ENCODE data around the gene OTOF. TPM values are rescaled to one million over a fixed set of nuclear protein-coding genes. Genes with fewer than 3 reads are reported as not detected.

Gene OTOF
- total and polyA plus RNA-seq, 2 of the 4 experiments (the other 2 are of a cell fraction): 0.03 TPM; not detected in 1

DNA sequence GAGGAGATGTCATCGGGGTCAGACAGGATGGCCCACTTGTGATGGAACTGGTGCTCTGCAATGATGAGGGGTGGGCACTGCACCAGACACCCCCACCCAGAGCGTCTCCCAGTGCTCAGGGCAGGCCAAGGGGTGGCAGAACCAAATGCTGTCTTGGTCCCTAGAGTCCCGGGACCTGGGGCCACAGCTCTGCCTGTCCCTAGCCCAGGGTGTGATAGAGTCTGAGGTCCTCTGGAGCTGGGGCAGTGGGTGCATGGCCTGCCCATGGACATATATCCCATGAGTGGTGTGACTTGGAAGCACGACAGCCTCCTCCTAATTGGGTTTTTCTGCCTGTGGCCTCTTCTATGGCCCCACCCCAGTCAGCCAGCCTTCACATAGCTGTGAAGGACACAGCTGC is 6.7 kb upstream of the OTOF start:
- H3K36me3 ChIP-seq (ENCODE audit: control insufficient read depth, insufficient read depth, low read length): no peaks in the 10 kb centered on the region
- intact Hi-C loops (cut with micrococcal nuclease): loop anchor here (5.0 kb wide), 1 partner anchor 233 kb away; no protein-coding TSS in a partner anchor
- ChIA-PET CTCF (no interaction called here), POLR2A (ENCODE audit: unreplicated experiment) (no interaction called here)
- H3K4ac ChIP-seq (ENCODE audit: low read depth, low read length): no peak overlapping the region
- H3K18ac ChIP-seq (ENCODE audit: low read depth, low read length): no peak overlapping the region
- no peaks in the 10 kb centered on the region for H3K79me1 ChIP-seq (ENCODE audit: low read depth in 1 of 2, low read length in 2 of 2)
- H3K9me1 ChIP-seq (ENCODE audit: insufficient read depth, low read length): peaks cover 6% of the 10 kb centered on the region
- no peak overlapping the region for H3K14ac ChIP-seq (replicated peaks; ENCODE audit: low read depth, low read length)
- in situ Hi-C loops (cut with MboI; ENCODE audit: low sequenced_read_pairs): no loop called here
- TF ChIP-seq, protein P1, sequence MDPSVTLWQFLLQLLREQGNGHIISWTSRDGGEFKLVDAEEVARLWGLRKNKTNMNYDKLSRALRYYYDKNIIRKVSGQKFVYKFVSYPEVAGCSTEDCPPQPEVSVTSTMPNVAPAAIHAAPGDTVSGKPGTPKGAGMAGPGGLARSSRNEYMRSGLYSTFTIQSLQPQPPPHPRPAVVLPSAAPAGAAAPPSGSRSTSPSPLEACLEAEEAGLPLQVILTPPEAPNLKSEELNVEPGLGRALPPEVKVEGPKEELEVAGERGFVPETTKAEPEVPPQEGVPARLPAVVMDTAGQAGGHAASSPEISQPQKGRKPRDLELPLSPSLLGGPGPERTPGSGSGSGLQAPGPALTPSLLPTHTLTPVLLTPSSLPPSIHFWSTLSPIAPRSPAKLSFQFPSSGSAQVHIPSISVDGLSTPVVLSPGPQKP (IDR thresholded peaks at IDR 0.05; ENCODE audit: borderline replicate concordance, low read depth, low read length): no peak
- no peak for TF ChIP-seq FOS (IDR thresholded peaks at IDR 0.05; ENCODE audit: low read depth, low read length)
- no peak for TF ChIP-seq CEBPB (IDR thresholded peaks at IDR 0.05; ENCODE audit: low read depth, low read length)
- no peak for TF ChIP-seq POLR2A (IDR thresholded peaks at IDR 0.05; ENCODE audit: low read depth, low read length)
- no peak for TF ChIP-seq MAFK (IDR thresholded peaks at IDR 0.05; ENCODE audit: low read depth, low read length)
- TF ChIP-seq MXI1 (IDR thresholded peaks at IDR 0.05; ENCODE audit: borderline replicate concordance, low read depth, low read length): no peak
- TF ChIP-seq, protein P2, sequence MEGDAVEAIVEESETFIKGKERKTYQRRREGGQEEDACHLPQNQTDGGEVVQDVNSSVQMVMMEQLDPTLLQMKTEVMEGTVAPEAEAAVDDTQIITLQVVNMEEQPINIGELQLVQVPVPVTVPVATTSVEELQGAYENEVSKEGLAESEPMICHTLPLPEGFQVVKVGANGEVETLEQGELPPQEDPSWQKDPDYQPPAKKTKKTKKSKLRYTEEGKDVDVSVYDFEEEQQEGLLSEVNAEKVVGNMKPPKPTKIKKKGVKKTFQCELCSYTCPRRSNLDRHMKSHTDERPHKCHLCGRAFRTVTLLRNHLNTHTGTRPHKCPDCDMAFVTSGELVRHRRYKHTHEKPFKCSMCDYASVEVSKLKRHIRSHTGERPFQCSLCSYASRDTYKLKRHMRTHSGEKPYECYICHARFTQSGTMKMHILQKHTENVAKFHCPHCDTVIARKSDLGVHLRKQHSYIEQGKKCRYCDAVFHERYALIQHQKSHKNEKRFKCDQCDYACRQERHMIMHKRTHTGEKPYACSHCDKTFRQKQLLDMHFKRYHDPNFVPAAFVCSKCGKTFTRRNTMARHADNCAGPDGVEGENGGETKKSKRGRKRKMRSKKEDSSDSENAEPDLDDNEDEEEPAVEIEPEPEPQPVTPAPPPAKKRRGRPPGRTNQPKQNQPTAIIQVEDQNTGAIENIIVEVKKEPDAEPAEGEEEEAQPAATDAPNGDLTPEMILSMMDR (conservative IDR thresholded peaks at IDR 0.05; ENCODE audit: low read depth, low read length): no peak
- TF ChIP-seq, protein P3, sequence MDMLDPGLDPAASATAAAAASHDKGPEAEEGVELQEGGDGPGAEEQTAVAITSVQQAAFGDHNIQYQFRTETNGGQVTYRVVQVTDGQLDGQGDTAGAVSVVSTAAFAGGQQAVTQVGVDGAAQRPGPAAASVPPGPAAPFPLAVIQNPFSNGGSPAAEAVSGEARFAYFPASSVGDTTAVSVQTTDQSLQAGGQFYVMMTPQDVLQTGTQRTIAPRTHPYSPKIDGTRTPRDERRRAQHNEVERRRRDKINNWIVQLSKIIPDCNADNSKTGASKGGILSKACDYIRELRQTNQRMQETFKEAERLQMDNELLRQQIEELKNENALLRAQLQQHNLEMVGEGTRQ (IDR thresholded peaks at IDR 0.05; ENCODE audit: low read depth, low read length): no peak
- TF ChIP-seq NFE2L2 (IDR thresholded peaks at IDR 0.05; ENCODE audit: low read depth, low read length): no peak
- no peak for TF ChIP-seq RAD21 (IDR thresholded peaks at IDR 0.05; ENCODE audit: low read length)
- TF ChIP-seq MAZ (IDR thresholded peaks at IDR 0.05; ENCODE audit: borderline replicate concordance, low read depth, low read length): no peak
- TF ChIP-seq RCOR1 (IDR thresholded peaks at IDR 0.05; ENCODE audit: insufficient replicate concordance, low read length): no peak
- TF ChIP-seq RFX5 (IDR thresholded peaks at IDR 0.05; ENCODE audit: low read depth, low read length): no peak
- TF ChIP-seq SMC3 (IDR thresholded peaks at IDR 0.05; ENCODE audit: low read depth, low read length): no peak
- no peak for TF ChIP-seq BHLHE40 (IDR thresholded peaks at IDR 0.05; ENCODE audit: low read depth, low read length)
- TF ChIP-seq CHD1 (IDR thresholded peaks at IDR 0.05; ENCODE audit: low read depth, low read length): no peak
- H4K5ac ChIP-seq (ENCODE audit: low read depth, low read length): no peak overlapping the region
- no peak overlapping the region for H3K4me3 ChIP-seq (ENCODE audit: insufficient read depth, low read depth, low read length)
- no peak for ATAC-seq (ENCODE audit: low read depth)
- H3K9ac ChIP-seq (ENCODE audit: low read depth, low read length): no peak overlapping the region
- no peak overlapping the region for H2BK15ac ChIP-seq (ENCODE audit: low read depth, low read length)
- H2AFZ ChIP-seq (replicated peaks; ENCODE audit: low read length, poor library complexity): no peak overlapping the region
- H3K56ac ChIP-seq (ENCODE audit: extremely low read depth, insufficient read depth, low read length): no peak overlapping the region
- no peak overlapping the region for H3K27ac ChIP-seq (ENCODE audit: insufficient read depth, low read length)
- no CpG with 5 or more reads among the region's 4 CpGs for WGBS, 2 experiments (ENCODE audit: extremely low coverage in 2 of 2, insufficient read length in 1 of 2)
- no peak overlapping the region for H2BK20ac ChIP-seq (ENCODE audit: low read depth, low read length)
- BruUV-seq (replicated peaks): no TSS peak
- DNase-seq: no peak
- H4K8ac ChIP-seq (ENCODE audit: low read depth in 2 of 2, low read length in 2 of 2): no peak overlapping the region
- dilution Hi-C loops (cut with HindIII; ENCODE audit: low sequenced_read_pairs, unreplicated experiment): no loop called here
- H3K4me2 ChIP-seq (ENCODE audit: low read depth, low read length): no peak overlapping the region
- no peak overlapping the region for H2AK5ac ChIP-seq (ENCODE audit: low read depth, low read length)
- H3K27me3 ChIP-seq (ENCODE audit: control insufficient read depth, insufficient read depth, low read length): peaks cover 35% of the 10 kb centered on the region
- H3K9me3 ChIP-seq (ENCODE audit: control insufficient read depth, insufficient read depth, low read length): no peaks in the 10 kb centered on the region
- no peaks in the 10 kb centered on the region for H4K20me1 ChIP-seq (ENCODE audit: insufficient read depth, low read length)
- H2BK120ac ChIP-seq (ENCODE audit: low read depth, low read length): no peak overlapping the region
- no peak overlapping the region for H3K23ac ChIP-seq (ENCODE audit: low read depth, low read length)
- H3K4me1 ChIP-seq (ENCODE audit: control insufficient read depth, insufficient read depth, low read length): no peaks in the 10 kb centered on the region
- H4K91ac ChIP-seq (ENCODE audit: insufficient read depth, low read depth, low read length): no peak overlapping the region
- H2AK9ac ChIP-seq (replicated peaks; ENCODE audit: low read depth, low read length, poor library complexity): peak overlapping the region; percentile 52
- H2BK5ac ChIP-seq (ENCODE audit: low read depth, low read length, poor library complexity, severe bottlenecking): no peak overlapping the region
